ENCODE data around the gene MBOAT2.

Gene MBOAT2

DNA sequence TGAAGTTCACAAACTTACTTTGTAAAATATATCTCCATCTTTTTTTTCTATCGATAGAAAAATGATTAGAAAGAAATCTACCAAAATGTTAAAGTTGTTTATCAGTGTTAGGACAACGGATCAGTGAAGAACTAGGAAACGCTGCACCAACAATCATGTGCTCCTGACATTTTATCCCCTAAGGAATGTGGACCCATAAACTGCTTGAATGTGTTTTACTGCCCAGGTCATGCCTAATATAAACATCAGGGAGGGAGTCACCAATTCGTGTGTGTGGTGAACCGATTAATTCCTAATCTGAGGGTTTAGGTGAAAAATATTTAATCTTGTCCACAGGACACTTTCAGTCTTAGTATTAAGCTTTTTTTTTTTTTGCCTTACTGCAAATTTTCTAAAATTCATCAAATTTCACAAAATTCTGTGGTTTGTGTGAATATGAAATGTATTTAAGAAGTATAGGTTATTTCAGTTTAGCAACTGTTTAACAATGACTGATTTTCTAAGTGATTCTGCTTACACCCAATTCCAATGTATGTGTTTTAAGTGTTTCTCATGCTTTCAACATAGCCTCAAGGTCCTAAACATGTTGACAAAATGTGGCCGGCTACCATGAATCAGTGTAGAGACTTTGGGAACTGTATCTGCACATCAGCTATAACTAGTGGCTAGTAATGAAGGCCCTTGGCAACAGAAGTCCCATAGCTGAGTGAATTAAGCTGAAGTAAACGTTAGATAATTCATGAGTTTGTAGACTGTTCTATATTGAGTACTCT is 155.0 kb downstream of the MBOAT2 start:
- peaks cover 5% of the 10 kb centered on the region; the same call in 1 of the 2 replicates for H3K27me3 ChIP-seq (ENCODE audit: control insufficient read depth, low read length)
- H3K4me1 ChIP-seq (ENCODE audit: control insufficient read depth, low read length): no peaks in the 10 kb centered on the region
- TF ChIP-seq CTCF (IDR thresholded peaks at IDR 0.05; ENCODE audit: low read depth, low read length, poor library complexity, severe bottlenecking): no peak
- no peak for TF ChIP-seq EZH2phosphoT487 (IDR thresholded peaks at IDR 0.05; ENCODE audit: borderline replicate concordance, low read length)
- no peaks in the 10 kb centered on the region for H3K36me3 ChIP-seq (ENCODE audit: control insufficient read depth, low read length)
- H3F3A ChIP-seq (ENCODE audit: control insufficient read depth, insufficient read depth): no peaks in the 10 kb centered on the region
- no peaks in the 10 kb centered on the region for H3K79me2 ChIP-seq (ENCODE audit: control insufficient read depth, low read length)
- H4K20me1 ChIP-seq (ENCODE audit: control insufficient read depth, insufficient read depth, low read depth, low read length): no peaks in the 10 kb centered on the region
- no peak overlapping the region for H3K4me2 ChIP-seq (ENCODE audit: low read length)
- H3K4me3 ChIP-seq (ENCODE audit: low read length): no peak overlapping the region
- H3K27ac ChIP-seq (ENCODE audit: low read depth, low read length): no peak overlapping the region
- H3K9me2 ChIP-seq (replicated peaks; ENCODE audit: control insufficient read depth, low read length): no peaks in the 10 kb centered on the region
- no peaks in the 10 kb centered on the region for H3K9me3 ChIP-seq (ENCODE audit: control insufficient read depth, insufficient read depth, low read length)

GRCh38 chr2:8847400-8847799 is 156.1 kb downstream of the MBOAT2 start:
- H3F3A ChIP-seq (ENCODE audit: control insufficient read depth, insufficient read depth): no peaks in the 10 kb centered on the region
- no peaks in the 10 kb centered on the region for H3K79me2 ChIP-seq (ENCODE audit: control insufficient read depth, low read length)
- H4K20me1 ChIP-seq (ENCODE audit: control insufficient read depth, insufficient read depth, low read depth, low read length): no peaks in the 10 kb centered on the region
- no peak for TF ChIP-seq CTCF (IDR thresholded peaks at IDR 0.05; ENCODE audit: low read depth, low read length, poor library complexity, severe bottlenecking)
- no peak for TF ChIP-seq EZH2phosphoT487 (IDR thresholded peaks at IDR 0.05; ENCODE audit: borderline replicate concordance, low read length)
- H3K9me2 ChIP-seq (replicated peaks; ENCODE audit: control insufficient read depth, low read length): no peaks in the 10 kb centered on the region
- H3K9me3 ChIP-seq (ENCODE audit: control insufficient read depth, insufficient read depth, low read length): no peaks in the 10 kb centered on the region
- H3K36me3 ChIP-seq (ENCODE audit: control insufficient read depth, low read length): no peaks in the 10 kb centered on the region
- peaks cover 5% of the 10 kb centered on the region; the same call in 1 of the 2 replicates for H3K27me3 ChIP-seq (ENCODE audit: control insufficient read depth, low read length)
- no peaks in the 10 kb centered on the region for H3K4me1 ChIP-seq (ENCODE audit: control insufficient read depth, low read length)
- no peak overlapping the region for H3K27ac ChIP-seq (ENCODE audit: low read depth, low read length)
- no peak overlapping the region for H3K4me3 ChIP-seq (ENCODE audit: low read length)
- H3K4me2 ChIP-seq (ENCODE audit: low read length): no peak overlapping the region

DNA sequence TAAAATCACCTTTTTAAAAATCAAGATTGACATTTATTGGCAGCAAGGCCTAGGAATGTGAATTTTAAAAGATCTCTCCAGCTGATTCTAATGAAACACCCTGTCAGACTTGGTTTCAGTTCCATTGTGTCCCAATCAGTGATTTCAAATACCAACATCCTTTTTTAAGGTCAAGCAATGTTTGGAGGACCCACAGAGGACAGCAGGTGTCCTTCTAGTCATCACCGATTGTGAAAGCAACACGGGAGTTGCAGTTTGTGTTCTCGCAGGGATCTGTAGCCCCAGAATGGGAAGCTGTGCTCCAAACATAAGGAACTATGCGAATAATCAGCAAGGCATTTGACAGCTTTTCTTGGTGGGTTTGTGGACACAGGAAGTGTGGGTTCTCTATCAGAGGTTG is 161.6 kb downstream of the MBOAT2 start:
- H3K27me3 ChIP-seq (ENCODE audit: control insufficient read depth, low read length): peaks cover 5% of the 10 kb centered on the region; the same call in 1 of the 2 replicates
- no peak overlapping the region for H3K4me2 ChIP-seq (ENCODE audit: low read length)
- no peaks in the 10 kb centered on the region for H4K20me1 ChIP-seq (ENCODE audit: control insufficient read depth, insufficient read depth, low read depth, low read length)
- TF ChIP-seq CTCF (IDR thresholded peaks at IDR 0.05; ENCODE audit: low read depth, low read length, poor library complexity, severe bottlenecking) (no peak), EZH2phosphoT487 (IDR thresholded peaks at IDR 0.05; ENCODE audit: borderline replicate concordance, low read length) (no peak)
- H3K4me3 ChIP-seq (ENCODE audit: low read length): no peak overlapping the region
- no peaks in the 10 kb centered on the region for H3K9me3 ChIP-seq (ENCODE audit: control insufficient read depth, insufficient read depth, low read length)
- H3K4me1 ChIP-seq (ENCODE audit: control insufficient read depth, low read length): peaks cover 4% of the 10 kb centered on the region
- no peak overlapping the region for H3K27ac ChIP-seq (ENCODE audit: low read depth, low read length)
- H3K79me2 ChIP-seq (ENCODE audit: control insufficient read depth, low read length): peaks cover 4% of the 10 kb centered on the region
- no peaks in the 10 kb centered on the region for H3F3A ChIP-seq (ENCODE audit: control insufficient read depth, insufficient read depth)
- peaks cover 3% of the 10 kb centered on the region; the same call in 1 of the 2 replicates for H3K36me3 ChIP-seq (ENCODE audit: control insufficient read depth, low read length)
- no peaks in the 10 kb centered on the region for H3K9me2 ChIP-seq (replicated peaks; ENCODE audit: control insufficient read depth, low read length)
